Natural killer cell (primary cell): Measurements from ENCODE around the gene SLFN12L. TPM values are rescaled to one million over a fixed set of nuclear protein-coding genes. Genes with fewer than 3 reads are reported as not detected.
A peak's percentile ranks its signal among the peaks of the same experiment; 100 is the strongest.

Experiments used
- ATAC-seq, 3 donors: fragments of 150-1000 bp in 2 of 3; fragments of 200-7000 bp in 1 of 3; cut with Tn5 transposase; 1 replicate in 1 of 3; 2 replicates in 2 of 3; pipeline ENCODE4 v1.10.0; 2021; ENCODE audit warnings: mild to moderate bottlenecking in 2 of 3, moderate library complexity in 2 of 3
- DNase-seq, 2 donors: peaks; one replicate each; pipeline versions ENCODE4 v3.0.0 to v3.0.0-alpha.2; 2013 to 2021; ENCODE audit warnings: mixed read lengths in 1 of 2
- H3K27ac ChIP-seq: one replicate; pipeline ENCODE4 v1.5.1; 2013; ENCODE audit warnings: mild to moderate bottlenecking, low read length
- H3K27me3 ChIP-seq: one replicate; pipeline ENCODE4 v1.6.1; 2013; ENCODE audit warnings: low read length; ENCODE audit not compliant: control insufficient read depth, insufficient read depth
- H3K36me3 ChIP-seq: one replicate; pipeline ENCODE4 v1.6.1; 2013; ENCODE audit warnings: low read length; ENCODE audit not compliant: control insufficient read depth, insufficient read depth
- H3K4me1 ChIP-seq: one replicate; pipeline ENCODE4 v1.6.1; 2013; ENCODE audit warnings: low read length; ENCODE audit not compliant: control insufficient read depth, insufficient read depth
- H3K4me3 ChIP-seq: one replicate; pipeline ENCODE4 v1.5.1; 2013; ENCODE audit warnings: low read length
- H3K9me3 ChIP-seq: one replicate; pipeline ENCODE4 v1.6.1; 2013; ENCODE audit warnings: low read length; ENCODE audit not compliant: control insufficient read depth, insufficient read depth
- H3K27ac Mint-ChIP-seq, 2 donors: one replicate each; pipeline ENCODE4 v1.8.0; 2022; ENCODE audit warnings: mild to moderate bottlenecking in 2 of 2, mixed read lengths in 2 of 2, moderate library complexity in 1 of 2
- H3K27me3 Mint-ChIP-seq, 2 donors: one replicate each; pipeline ENCODE4 v1.8.0; 2022; ENCODE audit warnings: low read depth in 2 of 2, mixed read lengths in 2 of 2
- H3K36me3 Mint-ChIP-seq: one replicate; pipeline ENCODE4 v1.8.0; 2022; ENCODE audit warnings: mixed read lengths
- H3K4me1 Mint-ChIP-seq, 2 donors: one replicate each; pipeline ENCODE4 v1.8.0; 2022; ENCODE audit warnings: mixed read lengths in 2 of 2
- H3K4me3 Mint-ChIP-seq: one replicate; pipeline ENCODE4 v1.8.0; 2022; ENCODE audit warnings: mild to moderate bottlenecking, moderate library complexity, mixed read lengths
- H3K9me3 Mint-ChIP-seq, 2 donors: one replicate each; pipeline ENCODE4 v1.8.0; 2022; ENCODE audit warnings: mixed read lengths in 2 of 2
- WGBS: methylation state at CpG from one replicate; pipeline ENCODE4 v1.1.7; 2013; ENCODE audit warnings: missing lambda C conversion rate; ENCODE audit not compliant: insufficient coverage; 5-methylcytosine and 5-hydroxymethylcytosine counted together
- intact Hi-C: fragments of 100-400 bp; cut with micrococcal nuclease; formaldehyde crosslinking; loops from one replicate; pipeline ENCODE4 v1.14.2; 2022
- total RNA-seq, 4 donors: library from RNA; stranded (reverse); fragments of 120-200 nt in 1 of 4; gene quantifications; one replicate each; pipeline versions ENCODE4 v1.2.3 to v1.2.4, GENCODE V29; 2013 to 2022
- TF ChIP-seq, protein P1 (sequence below): fragments of 200-600 bp; IDR thresholded peaks from one replicate; pipeline ENCODE4 v1.8.0; 2022; ENCODE audit warnings: antibody characterized with exemption

The SLFN12L gene
- total RNA-seq, 3 donors from 2014 or later (not counting 1 experiment from before 2014, with no cell fraction given), result 126 to 174 (median 130) TPM

- Mint-ChIP-seq H3K9me3 (no peaks in the 10 kb centered on the region), H3K4me1 (peaks cover 85 to 88% of the 10 kb centered on the region in 2 donors), H3K36me3 (peaks cover 13% of the 10 kb centered on the region), H3K27ac (peak overlapping the region; percentile 94 to 97), H3K27me3 (no peaks in the 10 kb centered on the region), H3K4me3 (peak overlapping the region; percentile 97)
- Histone ChIP-seq H3K27me3 (no peaks in the 10 kb centered on the region), H3K4me1 (peaks cover 35% of the 10 kb centered on the region), H3K27ac (peak overlapping the region; percentile 95), H3K36me3 (peaks cover 8% of the 10 kb centered on the region), H3K4me3 (peak overlapping the region; percentile 86), H3K9me3 (no peaks in the 10 kb centered on the region)
- TF ChIP-seq, protein P1, sequence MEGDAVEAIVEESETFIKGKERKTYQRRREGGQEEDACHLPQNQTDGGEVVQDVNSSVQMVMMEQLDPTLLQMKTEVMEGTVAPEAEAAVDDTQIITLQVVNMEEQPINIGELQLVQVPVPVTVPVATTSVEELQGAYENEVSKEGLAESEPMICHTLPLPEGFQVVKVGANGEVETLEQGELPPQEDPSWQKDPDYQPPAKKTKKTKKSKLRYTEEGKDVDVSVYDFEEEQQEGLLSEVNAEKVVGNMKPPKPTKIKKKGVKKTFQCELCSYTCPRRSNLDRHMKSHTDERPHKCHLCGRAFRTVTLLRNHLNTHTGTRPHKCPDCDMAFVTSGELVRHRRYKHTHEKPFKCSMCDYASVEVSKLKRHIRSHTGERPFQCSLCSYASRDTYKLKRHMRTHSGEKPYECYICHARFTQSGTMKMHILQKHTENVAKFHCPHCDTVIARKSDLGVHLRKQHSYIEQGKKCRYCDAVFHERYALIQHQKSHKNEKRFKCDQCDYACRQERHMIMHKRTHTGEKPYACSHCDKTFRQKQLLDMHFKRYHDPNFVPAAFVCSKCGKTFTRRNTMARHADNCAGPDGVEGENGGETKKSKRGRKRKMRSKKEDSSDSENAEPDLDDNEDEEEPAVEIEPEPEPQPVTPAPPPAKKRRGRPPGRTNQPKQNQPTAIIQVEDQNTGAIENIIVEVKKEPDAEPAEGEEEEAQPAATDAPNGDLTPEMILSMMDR, result no peak
- peak; percentile 72 to 87 for DNase-seq
- 8% methylated on average over 42 of the region's 42 CpGs for WGBS
- intact Hi-C loops, result loop anchor here (1.0 to 2.0 kb wide), 3 partner anchors 38 to 54 kb away; partner anchors contain the start of genes SLFN12 and SLFN12L
- peak; percentile 50 to 77 (median 72) for ATAC-seq
Observed at GRCh38 chr17:35486920-35487732, 50.4 kb downstream of the SLFN12L start.

DNA sequence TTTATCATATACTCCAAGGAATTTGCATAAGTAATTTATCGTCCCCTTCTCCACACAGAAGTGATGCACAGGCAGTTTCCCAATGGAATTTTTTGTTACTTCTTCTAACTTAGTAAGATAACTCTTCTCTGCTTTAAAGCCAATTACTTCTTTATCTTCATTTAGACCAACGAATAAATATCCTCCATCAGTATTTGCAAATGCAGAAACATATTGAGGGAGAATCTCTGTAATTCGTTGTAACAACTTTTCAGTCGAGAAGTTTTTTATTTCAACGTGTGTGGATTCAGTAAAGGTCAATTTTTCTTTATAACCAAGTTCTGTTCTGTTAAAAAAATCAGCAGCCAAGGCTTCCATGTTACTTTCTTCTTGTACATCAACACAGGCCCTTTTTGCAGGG lies 58.2 kb downstream of the SLFN12L start:
- H3K4me1 Mint-ChIP-seq, result peaks cover 60 to 67% of the 10 kb centered on the region in 2 donors
- no peaks in the 10 kb centered on the region for H3K27me3 ChIP-seq
- ATAC-seq, result no peak
- peaks cover under 1% of the 10 kb centered on the region for H3K4me1 ChIP-seq
- intact Hi-C loops, result no loop called here
- H3K27ac Mint-ChIP-seq, result peak overlapping the region; percentile 29 to 49
- no peak for DNase-seq
- H3K9me3 Mint-ChIP-seq, result no peaks in the 10 kb centered on the region
- no peak overlapping the region for H3K4me3 Mint-ChIP-seq
- H3K36me3 ChIP-seq, result peaks cover 41% of the 10 kb centered on the region
- WGBS, result 94% methylated on average over 3 of the region's 5 CpGs
- H3K4me3 ChIP-seq, result no peak overlapping the region
- no peak overlapping the region for H3K27ac ChIP-seq
- TF ChIP-seq, protein P1, result no peak
- H3K9me3 ChIP-seq, result no peaks in the 10 kb centered on the region
- H3K27me3 Mint-ChIP-seq, result no peaks in the 10 kb centered on the region
- H3K36me3 Mint-ChIP-seq, result peaks cover 43% of the 10 kb centered on the region

DNA sequence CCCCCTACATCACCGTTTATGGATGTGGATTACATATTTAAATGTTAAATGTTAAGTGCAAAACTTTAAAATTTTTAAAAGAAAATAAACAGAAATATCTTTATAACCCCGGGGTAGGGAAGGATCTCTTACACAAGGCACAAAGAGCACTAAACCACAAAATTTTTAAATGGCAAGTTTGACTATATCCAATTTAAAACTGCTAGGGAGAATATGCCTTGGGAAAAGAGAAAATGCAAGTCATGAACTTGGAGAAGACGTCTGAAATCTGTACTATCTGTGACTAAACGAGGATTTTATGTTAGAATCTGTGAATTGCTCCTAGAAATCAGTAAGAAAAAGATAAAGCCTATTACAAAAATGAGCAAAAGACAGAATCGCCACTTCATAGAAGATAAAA lies 60.2 kb downstream of the SLFN12L start:
- Mint-ChIP-seq H3K36me3 (peaks cover 52% of the 10 kb centered on the region), H3K4me3 (peak overlapping the region; percentile 2), H3K9me3 (no peaks in the 10 kb centered on the region), H3K4me1 (peaks cover 44 to 61% of the 10 kb centered on the region in 2 donors), H3K27ac (peak overlapping the region; percentile 29 to 49), H3K27me3 (no peaks in the 10 kb centered on the region)
- H3K36me3 ChIP-seq, result peaks cover 48% of the 10 kb centered on the region
- ATAC-seq, result no peak
- no peak overlapping the region for H3K4me3 ChIP-seq
- no peaks in the 10 kb centered on the region for H3K4me1 ChIP-seq
- no peak overlapping the region for H3K27ac ChIP-seq
- intact Hi-C loops, result no loop called here
- TF ChIP-seq, protein P1, result no peak
- no peaks in the 10 kb centered on the region for H3K27me3 ChIP-seq
- WGBS, result 87% methylated on average over 2 of the region's 5 CpGs
- H3K9me3 ChIP-seq, result no peaks in the 10 kb centered on the region
- DNase-seq, result no peak
